ENCODE data around the gene PLA2G5. TPM values are rescaled to one million over a fixed set of nuclear protein-coding genes. Genes with fewer than 3 reads are reported as not detected.

Gene PLA2G5
- total and polyA plus RNA-seq, 9 of the 15 experiments (the other 6 are each of a cell fraction or from before 2014, with no cell fraction given), result not detected

DNA sequence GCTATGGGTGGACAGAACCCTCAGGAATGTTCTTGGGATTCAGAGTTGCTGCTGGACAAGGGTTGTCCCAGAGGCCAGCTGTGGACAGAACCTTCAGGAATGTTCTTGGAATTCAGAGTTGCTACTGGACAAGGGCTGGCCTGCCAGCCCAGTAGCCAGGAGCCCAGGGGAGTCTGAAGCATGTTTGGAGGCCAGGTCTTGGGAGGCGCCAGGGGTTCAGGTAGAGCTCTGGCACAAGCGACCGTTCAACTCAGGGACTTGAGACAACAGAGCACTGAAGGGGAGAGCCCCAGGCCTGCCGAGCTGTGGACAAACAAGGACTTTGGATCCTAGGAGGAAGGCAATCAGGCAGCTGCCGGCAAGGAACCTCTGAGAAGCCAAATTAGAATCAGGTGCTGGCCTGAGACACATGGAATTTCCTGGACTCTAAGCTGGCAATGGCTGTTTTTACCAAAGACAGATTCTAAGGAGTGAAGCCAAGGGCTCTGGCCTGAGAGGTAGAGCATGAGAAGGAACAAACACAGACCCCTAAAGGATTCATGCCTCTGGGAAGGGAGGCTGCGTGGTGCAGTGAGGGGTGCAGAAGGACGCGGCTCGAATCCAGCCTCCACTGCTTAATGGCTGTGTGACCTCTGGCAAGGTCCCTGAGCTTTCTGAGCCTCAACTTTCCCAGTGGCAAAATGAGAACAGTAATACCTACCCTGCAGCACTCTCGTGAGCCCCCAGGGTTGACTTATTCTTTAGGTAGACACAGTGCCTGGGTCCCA lies 13.4 kb downstream of the PLA2G5 start (continued):
- TF ChIP-seq PRPF4 (IDR thresholded peaks at IDR 0.05; ENCODE audit: insufficient read depth, low read depth, low read length, poor library complexity, severe bottlenecking), result no peak

DNA sequence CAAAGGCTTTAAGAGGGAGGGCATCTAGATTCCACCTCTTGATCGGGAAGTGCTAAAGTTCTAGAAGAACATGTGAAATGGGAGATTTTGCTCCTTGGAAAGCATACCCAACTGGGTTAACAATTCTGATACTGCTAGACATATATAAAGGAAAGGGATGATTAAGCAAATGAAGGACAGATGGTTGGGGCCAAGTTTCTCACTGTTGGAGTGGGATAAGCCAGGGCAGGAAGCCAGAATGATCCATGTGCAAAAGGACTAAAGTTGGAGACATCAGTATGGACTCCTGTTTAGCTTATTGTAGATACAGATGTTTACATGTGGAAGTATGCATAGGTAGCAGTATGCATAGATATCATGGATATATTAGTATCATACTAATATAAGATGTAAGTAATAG lies 16.8 kb downstream of the PLA2G5 start:
- no peak for ATAC-seq
- 5% methylated on average over 1 of the region's 1 CpG for WGBS (ENCODE audit: insufficient coverage, low coverage, missing lambda C conversion rate)
- no peaks in the 10 kb centered on the region for H3K9me3 ChIP-seq (replicated peaks; ENCODE audit: control insufficient read depth, insufficient read depth, low read depth, low read length)
- peaks cover 13 to 57% of the 10 kb centered on the region in 2 experiments; a peak in 4 of 5 replicates for H3K27me3 ChIP-seq (ENCODE audit: control insufficient read depth in 2 of 2, insufficient read depth in 2 of 2, low read length in 2 of 2)
- in situ Hi-C loops (cut with MboI) (no loop called here), intact Hi-C loops (cut with micrococcal nuclease) (no loop called here)
- POLR2A ChIA-PET, result no interaction called here
- DNase-seq (ENCODE audit: extremely low read depth in 1 of 4, low spot score in 3 of 4), result no peak
- H4K20me1 ChIP-seq (replicated peaks; ENCODE audit: control insufficient read depth, insufficient read depth, low read length), result no peaks in the 10 kb centered on the region
- CTCF ChIA-PET (ENCODE audit: low intra/inter-chr PET ratio), result no interaction called here
- H2AFZ ChIP-seq (ENCODE audit: low read depth, low read length), result no peak overlapping the region
- H3K4me3 ChIP-seq, result no peak overlapping the region
- no peaks in the 10 kb centered on the region for H3K9me1 ChIP-seq (ENCODE audit: control insufficient read depth, insufficient read depth, low read length)
- no peaks in the 10 kb centered on the region for H3K4me1 ChIP-seq (replicated peaks in 1 of 2; ENCODE audit: control insufficient read depth in 2 of 2, insufficient read depth in 2 of 2, low read length in 2 of 2)
- no peaks in the 10 kb centered on the region for H3K36me3 ChIP-seq (ENCODE audit: control insufficient read depth, insufficient read depth, low read length)
- BruUV-seq (replicated peaks), result no TSS peak
- no peak overlapping the region for H3K9ac ChIP-seq (ENCODE audit: insufficient read depth in 1 of 2, low read depth in 2 of 2, low read length in 2 of 2)
- no peak overlapping the region for H3K4me2 ChIP-seq (ENCODE audit: insufficient read depth, low read length)
- H3K79me2 ChIP-seq (ENCODE audit: control insufficient read depth, insufficient read depth, low read length), result no peaks in the 10 kb centered on the region
- no peak overlapping the region for H3K27ac ChIP-seq (ENCODE audit: extremely low read depth, low read depth, low read length)
- no peak for FAIRE-seq
- no peak for TF ChIP-seq MED1 (CRISPR knock-in tag; IDR thresholded peaks at IDR 0.05; ENCODE audit: borderline replicate concordance)
- no peak for TF ChIP-seq PHF20 (IDR thresholded peaks at IDR 0.05; ENCODE audit: partially characterized antibody)
- TF ChIP-seq, protein P1, sequence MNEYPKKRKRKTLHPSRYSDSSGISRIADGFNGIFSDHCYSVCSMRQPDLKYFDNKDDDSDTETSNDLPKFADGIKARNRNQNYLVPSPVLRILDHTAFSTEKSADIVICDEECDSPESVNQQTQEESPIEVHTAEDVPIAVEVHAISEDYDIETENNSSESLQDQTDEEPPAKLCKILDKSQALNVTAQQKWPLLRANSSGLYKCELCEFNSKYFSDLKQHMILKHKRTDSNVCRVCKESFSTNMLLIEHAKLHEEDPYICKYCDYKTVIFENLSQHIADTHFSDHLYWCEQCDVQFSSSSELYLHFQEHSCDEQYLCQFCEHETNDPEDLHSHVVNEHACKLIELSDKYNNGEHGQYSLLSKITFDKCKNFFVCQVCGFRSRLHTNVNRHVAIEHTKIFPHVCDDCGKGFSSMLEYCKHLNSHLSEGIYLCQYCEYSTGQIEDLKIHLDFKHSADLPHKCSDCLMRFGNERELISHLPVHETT (CRISPR knock-in tag; conservative IDR thresholded peaks at IDR 0.05 in 1 of 2, IDR thresholded peaks at IDR 0.05 in 1 of 2), result no peak
- no peak for TF ChIP-seq ZNF586 (CRISPR knock-in tag; conservative IDR thresholded peaks at IDR 0.05)
- TF ChIP-seq, protein P2, sequence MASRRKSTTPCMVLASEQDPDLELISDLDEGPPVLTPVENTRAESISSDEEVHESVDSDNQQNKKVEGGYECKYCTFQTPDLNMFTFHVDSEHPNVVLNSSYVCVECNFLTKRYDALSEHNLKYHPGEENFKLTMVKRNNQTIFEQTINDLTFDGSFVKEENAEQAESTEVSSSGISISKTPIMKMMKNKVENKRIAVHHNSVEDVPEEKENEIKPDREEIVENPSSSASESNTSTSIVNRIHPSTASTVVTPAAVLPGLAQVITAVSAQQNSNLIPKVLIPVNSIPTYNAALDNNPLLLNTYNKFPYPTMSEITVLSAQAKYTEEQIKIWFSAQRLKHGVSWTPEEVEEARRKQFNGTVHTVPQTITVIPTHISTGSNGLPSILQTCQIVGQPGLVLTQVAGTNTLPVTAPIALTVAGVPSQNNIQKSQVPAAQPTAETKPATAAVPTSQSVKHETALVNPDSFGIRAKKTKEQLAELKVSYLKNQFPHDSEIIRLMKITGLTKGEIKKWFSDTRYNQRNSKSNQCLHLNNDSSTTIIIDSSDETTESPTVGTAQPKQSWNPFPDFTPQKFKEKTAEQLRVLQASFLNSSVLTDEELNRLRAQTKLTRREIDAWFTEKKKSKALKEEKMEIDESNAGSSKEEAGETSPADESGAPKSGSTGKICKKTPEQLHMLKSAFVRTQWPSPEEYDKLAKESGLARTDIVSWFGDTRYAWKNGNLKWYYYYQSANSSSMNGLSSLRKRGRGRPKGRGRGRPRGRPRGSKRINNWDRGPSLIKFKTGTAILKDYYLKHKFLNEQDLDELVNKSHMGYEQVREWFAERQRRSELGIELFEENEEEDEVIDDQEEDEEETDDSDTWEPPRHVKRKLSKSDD (conservative IDR thresholded peaks at IDR 0.05; ENCODE audit: low read length), result no peak
- TF ChIP-seq, protein P3, sequence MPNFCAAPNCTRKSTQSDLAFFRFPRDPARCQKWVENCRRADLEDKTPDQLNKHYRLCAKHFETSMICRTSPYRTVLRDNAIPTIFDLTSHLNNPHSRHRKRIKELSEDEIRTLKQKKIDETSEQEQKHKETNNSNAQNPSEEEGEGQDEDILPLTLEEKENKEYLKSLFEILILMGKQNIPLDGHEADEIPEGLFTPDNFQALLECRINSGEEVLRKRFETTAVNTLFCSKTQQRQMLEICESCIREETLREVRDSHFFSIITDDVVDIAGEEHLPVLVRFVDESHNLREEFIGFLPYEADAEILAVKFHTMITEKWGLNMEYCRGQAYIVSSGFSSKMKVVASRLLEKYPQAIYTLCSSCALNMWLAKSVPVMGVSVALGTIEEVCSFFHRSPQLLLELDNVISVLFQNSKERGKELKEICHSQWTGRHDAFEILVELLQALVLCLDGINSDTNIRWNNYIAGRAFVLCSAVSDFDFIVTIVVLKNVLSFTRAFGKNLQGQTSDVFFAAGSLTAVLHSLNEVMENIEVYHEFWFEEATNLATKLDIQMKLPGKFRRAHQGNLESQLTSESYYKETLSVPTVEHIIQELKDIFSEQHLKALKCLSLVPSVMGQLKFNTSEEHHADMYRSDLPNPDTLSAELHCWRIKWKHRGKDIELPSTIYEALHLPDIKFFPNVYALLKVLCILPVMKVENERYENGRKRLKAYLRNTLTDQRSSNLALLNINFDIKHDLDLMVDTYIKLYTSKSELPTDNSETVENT (CRISPR knock-in tag; IDR thresholded peaks at IDR 0.05), result no peak
- TF ChIP-seq ZNF668 (CRISPR knock-in tag; IDR thresholded peaks at IDR 0.05), result no peak
- TF ChIP-seq POLR2H (tag; IDR thresholded peaks at IDR 0.05; ENCODE audit: low read depth), result no peak
- TF ChIP-seq ZNF253 (CRISPR knock-in tag; conservative IDR thresholded peaks at IDR 0.05), result no peak
- TF ChIP-seq L3MBTL2 (IDR thresholded peaks at IDR 0.05), result no peak
- TF ChIP-seq PTBP1 (IDR thresholded peaks at IDR 0.05; ENCODE audit: low read depth, low read length), result no peak
- TF ChIP-seq, protein P4, sequence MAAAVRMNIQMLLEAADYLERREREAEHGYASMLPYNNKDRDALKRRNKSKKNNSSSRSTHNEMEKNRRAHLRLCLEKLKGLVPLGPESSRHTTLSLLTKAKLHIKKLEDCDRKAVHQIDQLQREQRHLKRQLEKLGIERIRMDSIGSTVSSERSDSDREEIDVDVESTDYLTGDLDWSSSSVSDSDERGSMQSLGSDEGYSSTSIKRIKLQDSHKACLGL (CRISPR knock-in tag; IDR thresholded peaks at IDR 0.05; ENCODE audit: borderline replicate concordance, poor library complexity, severe bottlenecking), result no peak

All from K562 (cell line).